Measurements from ENCODE around the gene CCDC85C. TPM values are rescaled to one million over a fixed set of nuclear protein-coding genes. Genes with fewer than 3 reads are reported as not detected.

CCDC85C gene
- total RNA-seq, 5 donors from 2014 or later (not counting 1 experiment from before 2014, with no cell fraction given) = 6.6 to 12.0 (median 9.1) TPM

DNA sequence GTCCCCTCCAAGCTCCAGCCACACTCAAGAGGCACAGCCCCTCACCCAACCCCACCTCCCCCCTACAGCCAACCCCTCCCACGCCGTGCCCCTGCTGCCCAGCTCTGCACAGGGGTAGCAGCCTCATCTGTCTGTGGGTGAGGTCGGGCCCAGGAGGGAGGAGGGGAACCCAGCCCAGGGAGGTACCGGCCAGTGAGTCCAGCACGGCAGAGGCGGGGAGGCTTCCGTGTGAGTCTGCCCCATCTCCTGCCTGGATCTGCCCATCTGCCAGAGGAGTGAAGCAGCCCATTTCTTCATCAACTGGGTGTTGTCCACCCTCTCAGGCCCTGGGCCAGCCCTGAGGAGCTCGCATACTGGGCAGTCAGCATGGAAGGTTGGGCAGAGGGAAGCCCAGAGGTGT, 68.6 kb downstream of the CCDC85C start:
- no peaks in the 10 kb centered on the region for H3K36me3 ChIP-seq (ENCODE audit: control insufficient read depth in 2 of 2, extremely low read depth in 1 of 2, insufficient read depth in 1 of 2, low read length in 1 of 2)
- ChIA-PET POLR2A (interaction anchor here in 1 of 2 donors (0.5 kb wide), 1 partner anchor 1733 kb away, joined by 3 read pairs; no protein-coding TSS in a partner anchor), CTCF (no interaction called here)
- Mint-ChIP-seq H3K4me3 (no peak overlapping the region), H3K36me3 (no peaks in the 10 kb centered on the region), H3K27me3 (no peaks in the 10 kb centered on the region), H3K4me1 (no peaks in the 10 kb centered on the region), H3K27ac (no peak overlapping the region), H3K9me3 (no peaks in the 10 kb centered on the region)
- no peaks in the 10 kb centered on the region for H3K9me3 ChIP-seq
- no peak for DNase-seq
- no peak overlapping the region for H3K27ac ChIP-seq (ENCODE audit: low read length)
- H3K4me1 ChIP-seq (ENCODE audit: control insufficient read depth in 1 of 2, extremely low read depth in 1 of 2, insufficient read depth in 2 of 2, low read length in 2 of 2) = no peaks in the 10 kb centered on the region
- no peak overlapping the region for H3K4me3 ChIP-seq (ENCODE audit: control insufficient read depth in 1 of 2, extremely low read depth in 1 of 2, low read length in 1 of 2)
- ATAC-seq (replicated peaks in 1 of 4) = no peak
- peaks cover 0 to 3% of the 10 kb centered on the region in 2 experiments for H3K27me3 ChIP-seq (replicated peaks in 1 of 2; ENCODE audit: control insufficient read depth in 2 of 2, extremely low read depth in 1 of 2, insufficient read depth in 2 of 2, low read length in 1 of 2)
- WGBS (ENCODE audit: insufficient coverage) = 90% methylated on average over 6 of the region's 8 CpGs

DNA sequence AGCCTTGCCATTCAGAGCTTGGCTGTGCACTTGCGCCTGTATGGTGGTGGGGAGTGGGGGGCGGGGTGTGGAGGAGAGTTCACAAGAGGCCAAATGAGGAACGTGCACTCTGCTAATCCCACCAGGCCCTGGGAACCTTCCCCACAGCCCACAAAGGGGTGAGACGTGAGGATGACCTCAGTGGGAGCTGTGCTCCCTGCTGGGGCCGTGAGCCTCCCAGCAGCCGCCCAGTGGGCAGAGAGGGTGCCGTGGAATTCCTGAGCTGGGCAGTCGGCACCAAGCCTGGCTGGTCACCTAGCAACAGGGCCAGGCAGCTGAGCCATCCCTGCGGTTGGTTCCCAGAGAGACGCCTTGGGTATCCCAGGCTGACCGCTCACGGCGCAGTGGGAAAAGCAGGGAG, 69.1 kb downstream of the CCDC85C start:
- 94% methylated on average over 10 of the region's 13 CpGs for WGBS (ENCODE audit: insufficient coverage)
- no peak overlapping the region for H3K4me3 ChIP-seq (ENCODE audit: control insufficient read depth in 1 of 2, extremely low read depth in 1 of 2, low read length in 1 of 2)
- H3K36me3 ChIP-seq (ENCODE audit: control insufficient read depth in 2 of 2, extremely low read depth in 1 of 2, insufficient read depth in 1 of 2, low read length in 1 of 2) = no peaks in the 10 kb centered on the region
- H3K9me3 ChIP-seq = no peaks in the 10 kb centered on the region
- Mint-ChIP-seq H3K4me3 (no peak overlapping the region), H3K27ac (no peak overlapping the region), H3K4me1 (no peaks in the 10 kb centered on the region), H3K36me3 (no peaks in the 10 kb centered on the region), H3K9me3 (no peaks in the 10 kb centered on the region), H3K27me3 (no peaks in the 10 kb centered on the region)
- ChIA-PET CTCF (no interaction called here), POLR2A (no interaction called here)
- ATAC-seq (replicated peaks in 1 of 4) (no peak), DNase-seq (no peak)
- no peak overlapping the region for H3K27ac ChIP-seq (ENCODE audit: low read length)
- peaks cover 0 to 2% of the 10 kb centered on the region in 2 experiments for H3K27me3 ChIP-seq (replicated peaks in 1 of 2; ENCODE audit: control insufficient read depth in 2 of 2, extremely low read depth in 1 of 2, insufficient read depth in 2 of 2, low read length in 1 of 2)
- H3K4me1 ChIP-seq (ENCODE audit: control insufficient read depth in 1 of 2, extremely low read depth in 1 of 2, insufficient read depth in 2 of 2, low read length in 2 of 2) = no peaks in the 10 kb centered on the region

DNA sequence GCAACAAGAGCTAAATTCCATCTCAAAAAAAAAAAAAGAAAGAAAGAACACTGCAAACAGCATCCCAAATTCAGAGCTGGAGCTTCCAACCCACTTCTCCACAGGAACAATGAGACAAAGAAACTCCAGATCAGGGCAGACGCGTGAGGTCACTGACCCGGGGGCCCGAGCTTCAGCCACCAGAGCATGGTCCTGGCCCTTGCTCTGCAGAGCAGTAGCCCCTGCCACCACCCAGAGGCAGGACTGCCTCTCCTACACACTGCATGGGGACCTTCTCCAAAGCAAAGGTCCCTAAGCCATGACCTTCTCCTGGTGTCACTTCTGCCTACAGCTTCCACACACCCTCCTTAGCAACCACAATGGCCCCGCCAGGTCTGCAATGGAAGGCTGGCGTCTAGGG, 69.7 kb downstream of the CCDC85C start:
- POLR2A ChIA-PET = interaction anchor here in 1 of 2 donors (0.7 kb wide), 1 partner anchor 28 kb away, joined by 3 read pairs; no protein-coding TSS in a partner anchor
- Histone ChIP-seq H3K27me3 (replicated peaks in 1 of 2; ENCODE audit: control insufficient read depth in 2 of 2, extremely low read depth in 1 of 2, insufficient read depth in 2 of 2, low read length in 1 of 2) (peaks cover 0 to 2% of the 10 kb centered on the region in 2 experiments), H3K4me1 (ENCODE audit: control insufficient read depth in 1 of 2, extremely low read depth in 1 of 2, insufficient read depth in 2 of 2, low read length in 2 of 2) (no peaks in the 10 kb centered on the region), H3K4me3 (ENCODE audit: control insufficient read depth in 1 of 2, extremely low read depth in 1 of 2, low read length in 1 of 2) (no peak overlapping the region), H3K27ac (ENCODE audit: low read length) (no peak overlapping the region), H3K9me3 (no peaks in the 10 kb centered on the region), H3K36me3 (ENCODE audit: control insufficient read depth in 2 of 2, extremely low read depth in 1 of 2, insufficient read depth in 1 of 2, low read length in 1 of 2) (no peaks in the 10 kb centered on the region)
- H3K36me3 Mint-ChIP-seq = no peaks in the 10 kb centered on the region
- 96% methylated on average over 5 of the region's 6 CpGs for WGBS (ENCODE audit: insufficient coverage)
- no peak for ATAC-seq (replicated peaks in 1 of 4)
- no peaks in the 10 kb centered on the region for H3K4me1 Mint-ChIP-seq
- H3K4me3 Mint-ChIP-seq = no peak overlapping the region
- H3K27me3 Mint-ChIP-seq = no peaks in the 10 kb centered on the region
- H3K27ac Mint-ChIP-seq = no peak overlapping the region
- CTCF ChIA-PET = no interaction called here
- H3K9me3 Mint-ChIP-seq = no peaks in the 10 kb centered on the region
- DNase-seq = no peak

GRCh38 chr14:99532310-99532709, 71.7 kb downstream of the CCDC85C start:
- no peak overlapping the region for H3K27ac Mint-ChIP-seq
- POLR2A ChIA-PET = no interaction called here

DNA sequence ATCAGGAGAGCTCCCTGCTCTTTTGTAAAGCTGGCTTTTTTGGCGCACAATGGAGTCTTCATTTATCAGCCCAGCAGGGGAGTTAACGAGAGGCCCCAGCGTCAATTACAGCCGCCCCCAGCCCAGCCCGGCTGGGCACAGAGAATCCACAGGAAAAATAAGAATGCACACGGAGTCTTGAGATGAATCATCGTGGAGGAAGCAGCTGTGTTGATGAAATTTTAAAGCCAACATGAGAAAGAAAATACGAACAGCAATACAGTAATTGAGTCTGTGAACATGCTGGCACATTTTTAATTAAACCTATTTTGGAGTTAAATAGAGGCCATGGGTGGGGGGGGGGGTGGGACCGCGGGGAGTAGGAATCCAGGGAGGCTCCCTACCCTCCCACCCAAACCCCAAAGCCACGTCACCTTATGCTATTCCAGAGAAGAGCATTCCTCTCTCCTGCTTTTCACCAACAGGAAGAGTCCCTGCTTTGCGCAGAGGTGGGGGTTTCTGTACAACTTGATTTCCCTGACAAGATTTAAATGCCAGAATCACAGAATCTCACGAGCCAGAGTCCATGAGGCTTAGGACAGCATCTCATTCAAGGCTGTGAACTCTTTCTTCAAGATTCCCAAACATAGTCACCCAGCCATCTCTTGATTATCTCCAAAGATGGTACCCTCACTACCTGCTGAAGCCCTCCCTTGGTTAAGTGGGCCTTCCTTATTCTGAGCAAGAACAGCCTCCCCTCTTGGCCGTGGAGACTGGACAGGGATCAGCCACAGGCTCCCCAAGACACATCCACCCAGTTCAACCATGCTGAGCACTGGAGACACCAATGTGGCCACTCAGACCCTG, 72.5 kb downstream of the CCDC85C start:
- ATAC-seq (replicated peaks in 1 of 4) (no peak), DNase-seq (no peak)
- peaks cover 0 to 3% (median 0%) of the 10 kb centered on the region in 3 donors for H3K4me1 Mint-ChIP-seq
- no peaks in the 10 kb centered on the region for H3K4me1 ChIP-seq (ENCODE audit: control insufficient read depth in 1 of 2, extremely low read depth in 1 of 2, insufficient read depth in 2 of 2, low read length in 2 of 2)
- H3K36me3 Mint-ChIP-seq = no peaks in the 10 kb centered on the region
- no peaks in the 10 kb centered on the region for H3K9me3 ChIP-seq
- 54% methylated on average over 9 of the region's 14 CpGs for WGBS (ENCODE audit: insufficient coverage)
- no peak overlapping the region for H3K27ac ChIP-seq (ENCODE audit: low read length)
- no peaks in the 10 kb centered on the region for H3K9me3 Mint-ChIP-seq
- POLR2A ChIA-PET = no interaction called here
- CTCF ChIA-PET = no interaction called here
- no peaks in the 10 kb centered on the region for H3K27me3 Mint-ChIP-seq
- H3K4me3 ChIP-seq (ENCODE audit: control insufficient read depth in 1 of 2, extremely low read depth in 1 of 2, low read length in 1 of 2) = no peak overlapping the region
- peaks cover 0 to 2% of the 10 kb centered on the region in 2 experiments for H3K27me3 ChIP-seq (replicated peaks in 1 of 2; ENCODE audit: control insufficient read depth in 2 of 2, extremely low read depth in 1 of 2, insufficient read depth in 2 of 2, low read length in 1 of 2)
- no peaks in the 10 kb centered on the region for H3K36me3 ChIP-seq (ENCODE audit: control insufficient read depth in 2 of 2, extremely low read depth in 1 of 2, insufficient read depth in 1 of 2, low read length in 1 of 2)
- no peak overlapping the region for H3K4me3 Mint-ChIP-seq
- no peak overlapping the region for H3K27ac Mint-ChIP-seq

More at GRCh38 chr14:99532310-99532709, 71.7 kb downstream of the CCDC85C start:
- ATAC-seq (replicated peaks in 1 of 4) = no peak
- H3K4me3 ChIP-seq (ENCODE audit: control insufficient read depth in 1 of 2, extremely low read depth in 1 of 2, low read length in 1 of 2) = no peak overlapping the region
- CTCF ChIA-PET = no interaction called here
- peaks cover 0 to 4% of the 10 kb centered on the region in 2 experiments for H3K27me3 ChIP-seq (replicated peaks in 1 of 2; ENCODE audit: control insufficient read depth in 2 of 2, extremely low read depth in 1 of 2, insufficient read depth in 2 of 2, low read length in 1 of 2)
- Mint-ChIP-seq H3K9me3 (no peaks in the 10 kb centered on the region), H3K27me3 (no peaks in the 10 kb centered on the region), H3K36me3 (no peaks in the 10 kb centered on the region), H3K4me3 (no peak overlapping the region), H3K4me1 (no peaks in the 10 kb centered on the region)
- H3K9me3 ChIP-seq = no peaks in the 10 kb centered on the region
- H3K27ac ChIP-seq (ENCODE audit: low read length) = no peak overlapping the region
- 93% methylated on average over 2 of the region's 5 CpGs for WGBS (ENCODE audit: insufficient coverage)
- no peaks in the 10 kb centered on the region for H3K36me3 ChIP-seq (ENCODE audit: control insufficient read depth in 2 of 2, extremely low read depth in 1 of 2, insufficient read depth in 1 of 2, low read length in 1 of 2)
- H3K4me1 ChIP-seq (ENCODE audit: control insufficient read depth in 1 of 2, extremely low read depth in 1 of 2, insufficient read depth in 2 of 2, low read length in 2 of 2) = no peaks in the 10 kb centered on the region
- DNase-seq = no peak

GRCh38 chr14:99530407-99531155, 73.4 kb downstream of the CCDC85C start:
- DNase-seq (no peak), ATAC-seq (replicated peaks in 1 of 4) (no peak)
- no peaks in the 10 kb centered on the region for H3K27me3 Mint-ChIP-seq
- 95% methylated on average over 15 of the region's 19 CpGs for WGBS (ENCODE audit: insufficient coverage)
- no peak overlapping the region for H3K4me3 Mint-ChIP-seq
- Histone ChIP-seq H3K4me3 (ENCODE audit: control insufficient read depth in 1 of 2, extremely low read depth in 1 of 2, low read length in 1 of 2) (no peak overlapping the region), H3K4me1 (ENCODE audit: control insufficient read depth in 1 of 2, extremely low read depth in 1 of 2, insufficient read depth in 2 of 2, low read length in 2 of 2) (peaks cover 0 to 9% of the 10 kb centered on the region in 2 experiments), H3K36me3 (ENCODE audit: control insufficient read depth in 2 of 2, extremely low read depth in 1 of 2, insufficient read depth in 1 of 2, low read length in 1 of 2) (no peaks in the 10 kb centered on the region), H3K27ac (ENCODE audit: low read length) (no peak overlapping the region), H3K9me3 (no peaks in the 10 kb centered on the region), H3K27me3 (replicated peaks in 1 of 2; ENCODE audit: control insufficient read depth in 2 of 2, extremely low read depth in 1 of 2, insufficient read depth in 2 of 2, low read length in 1 of 2) (peaks cover 0 to 2% of the 10 kb centered on the region in 2 experiments)
- H3K36me3 Mint-ChIP-seq = no peaks in the 10 kb centered on the region
- ChIA-PET POLR2A (no interaction called here), CTCF (no interaction called here)
- peaks cover 1 to 9% (median 2%) of the 10 kb centered on the region in 3 donors for H3K4me1 Mint-ChIP-seq
- H3K27ac Mint-ChIP-seq = no peak overlapping the region
- no peaks in the 10 kb centered on the region for H3K9me3 Mint-ChIP-seq
